ENCODE results near the gene ATG2A. TPM values are rescaled to one million over a fixed set of nuclear protein-coding genes. Genes with fewer than 3 reads are reported as not detected.

Gene ATG2A
- total and polyA plus RNA-seq, 10 of the 15 experiments (the other 5 are each of a cell fraction or from before 2014, with no cell fraction given) = 0.08 to 19.0 (median 4.6) TPM

- H4K20me1 ChIP-seq (ENCODE audit: control insufficient read depth, insufficient read depth) = no peaks in the 10 kb centered on the region
- H3K9me3 ChIP-seq (replicated peaks; ENCODE audit: control insufficient read depth, insufficient read depth, low read length) = no peaks in the 10 kb centered on the region
- intact Hi-C loops (cut with micrococcal nuclease; ENCODE audit: unreplicated experiment) = loop anchor here (1.0 to 2.0 kb wide), 3 partner anchors 8 to 28 kb away; partner anchors contain the start of gene EHD1
- H3K79me2 ChIP-seq (ENCODE audit: control insufficient read depth, insufficient read depth, low read length) = peaks cover 19% of the 10 kb centered on the region
- H3K27ac ChIP-seq (ENCODE audit: control insufficient read depth, insufficient read depth) = peak overlapping the region; percentile 97
- H3K4me2 ChIP-seq (ENCODE audit: control insufficient read depth, insufficient read depth) = peak overlapping the region; percentile 98
- H3K4me3 ChIP-seq = peak overlapping the region; percentile 12; the same call in 1 of the 2 replicates
- H3K9ac ChIP-seq (ENCODE audit: control insufficient read depth, insufficient read depth, low read length) = peak overlapping the region; percentile 73
- peak; percentile 88 for FAIRE-seq
- ChIA-PET SMC1A (ENCODE audit: uncharacterized antibody, unreplicated experiment) (interaction anchor here (0.7 to 12.7 kb wide), 9 partner anchors 12 to 269 kb away, joined by 3 to 306 read pairs (median 18); partner anchors contain the start of genes BATF2 and EHD1), RAD21 (ENCODE audit: unreplicated experiment) (interaction anchor here (0.6 to 12.9 kb wide), 8 partner anchors 13 to 157 kb away, joined by 3 to 316 read pairs (median 4); partner anchors contain the start of gene EHD1), POLR2A (interaction anchor here (1.0 to 24.3 kb wide), 3 partner anchors 13 to 49 kb away, joined by 5 to 620 read pairs (median 232); partner anchors contain the start of gene EHD1), CTCF (interaction anchor here (0.8 to 28.8 kb wide), 11 partner anchors 12 to 479 kb away, joined by 3 to 1208 read pairs (median 6); partner anchors contain the start of genes ARL2, BATF2, EHD1 and MAP4K2)
- in situ Hi-C loops (cut with MboI) = no loop called here
- peaks cover 86% of the 10 kb centered on the region for H3K4me1 ChIP-seq (ENCODE audit: control insufficient read depth, insufficient read depth, low read length)
- ATAC-seq = peak; percentile 77
- peak; percentile 90 for DNase-seq (ENCODE audit: low read depth, low spot score)
- no TSS peak for BruUV-seq (replicated peaks)
- WGBS (ENCODE audit: insufficient coverage, insufficient replicate concordance, low lambda C conversion rate, missing lambda C conversion rate) = 4% methylated on average over 13 of the region's 13 CpGs
- H3K36me3 ChIP-seq (ENCODE audit: control insufficient read depth in 2 of 2, insufficient read depth in 2 of 2, low read length in 1 of 2) = peaks cover 8 to 31% of the 10 kb centered on the region in 2 experiments
- no peaks in the 10 kb centered on the region for H3K27me3 ChIP-seq (replicated peaks in 1 of 2; ENCODE audit: control insufficient read depth in 2 of 2, insufficient read depth in 2 of 2, low read length in 1 of 2)
- H2AFZ ChIP-seq (ENCODE audit: control insufficient read depth, low read depth, low read length) = no peak overlapping the region; the same call in 1 of the 2 replicates
- TF ChIP-seq MLLT1 (IDR thresholded peaks at IDR 0.05) = peak; percentile 84
- TF ChIP-seq HDAC6 (IDR thresholded peaks at IDR 0.05; ENCODE audit: unreplicated experiment) = no peak
- TF ChIP-seq STAT1 (conservative IDR thresholded peaks at IDR 0.05) = peak; percentile 31; the same call in 1 of the 2 replicates
- TF ChIP-seq RUNX3 (IDR thresholded peaks at IDR 0.05; ENCODE audit: low read length) = no peak
- TF ChIP-seq LARP7 (IDR thresholded peaks at IDR 0.05) = peak; percentile 80
- TF ChIP-seq DPF2 (IDR thresholded peaks at IDR 0.05) = peak; percentile 95
- no peak for TF ChIP-seq GABPA (IDR thresholded peaks at IDR 0.05; ENCODE audit: low read depth)
- no peak for TF ChIP-seq CHD4 (IDR thresholded peaks at IDR 0.05)
- TF ChIP-seq TBL1XR1 (IDR thresholded peaks at IDR 0.05; ENCODE audit: low read depth, low read length) = peak; percentile 93
- no peak for TF ChIP-seq PBX3 (IDR thresholded peaks at IDR 0.05; ENCODE audit: insufficient replicate concordance, low read depth, low read length)
- peak; percentile 69; the same call in 1 of the 2 replicates for TF ChIP-seq HDGF (IDR thresholded peaks at IDR 0.05)
- TF ChIP-seq ZNF622 (IDR thresholded peaks at IDR 0.05) = no peak
- TF ChIP-seq BCL11A (IDR thresholded peaks at IDR 0.05; ENCODE audit: low read depth, low read length) = peak; percentile 74
- TF ChIP-seq MYC (IDR thresholded peaks at IDR 0.05; ENCODE audit: insufficient read depth, insufficient read length, insufficient replicate concordance, low read length, severe bottlenecking) = no peak
- peak; percentile 32 to 42 (median 37); a peak in 4 of 6 replicates for TF ChIP-seq CTCF (IDR thresholded peaks at IDR 0.05 in 2 of 3, conservative IDR thresholded peaks at IDR 0.05 in 1 of 3; ENCODE audit: control insufficient read depth in 2 of 3, extremely low read depth in 1 of 3, insufficient read depth in 1 of 3, low read depth in 3 of 3, low read length in 3 of 3)
- TF ChIP-seq SMARCA5 (IDR thresholded peaks at IDR 0.05) = no peak
- peak; percentile 81 for TF ChIP-seq SPI1 (IDR thresholded peaks at IDR 0.05; ENCODE audit: borderline replicate concordance, insufficient read depth, low read depth, low read length)
- TF ChIP-seq BCL3 (IDR thresholded peaks at IDR 0.05; ENCODE audit: borderline replicate concordance, insufficient read depth, low read depth, low read length, poor library complexity, severe bottlenecking) = peak; percentile 97
Measured at GRCh38 chr11:64850979-64851567, 65.9 kb downstream of the ATG2A start.
